Central memory CD4-positive, alpha-beta T cell (primary cell): Measurements from ENCODE around the gene CSF3.
"Not testable (repeated sequence)": the region's sequence is repeated elsewhere in the genome, so short reads cannot be mapped to it uniquely, and the experiment has no call there.

ENCODE experiments used
- DNase-seq: peaks from one replicate; pipeline ENCODE4 v3.0.0; 2022

Gene CSF3

GRCh38 chr17:39999067-39999466 is 16.2 kb upstream of the CSF3 start:
- no peak for DNase-seq

- no peak for DNase-seq
These were observed 15.1 kb upstream of the CSF3 start for GRCh38 chr17:40000161-40000560.

GRCh38 chr17:40001335-40001734 is 13.9 kb upstream of the CSF3 start:
- DNase-seq, result not testable (repeated sequence)

GRCh38 chr17:40004072-40004471 is 11.2 kb upstream of the CSF3 start:
- no peak for DNase-seq

- DNase-seq, result no peak
These were observed 10.5 kb upstream of the CSF3 start for GRCh38 chr17:40004712-40005111.

GRCh38 chr17:40005520-40005919 is 9.7 kb upstream of the CSF3 start:
- DNase-seq, result no peak

- DNase-seq, result not testable (repeated sequence)
These were observed 4.2 kb upstream of the CSF3 start for GRCh38 chr17:40010946-40011500.

GRCh38 chr17:40012017-40012647 is 3.1 kb upstream of the CSF3 start:
- not testable (repeated sequence) for DNase-seq

- DNase-seq, result no peak
These were observed 762 bp upstream of the CSF3 start for GRCh38 chr17:40014375-40014980.

- no peak for DNase-seq
These were observed 1.1 kb downstream of the CSF3 start for GRCh38 chr17:40015998-40016985.

GRCh38 chr17:40017422-40018080 is 2.3 kb downstream of the CSF3 start:
- no peak for DNase-seq

- DNase-seq, result no peak
These were observed 3.2 kb downstream of the CSF3 start for GRCh38 chr17:40018211-40019121.

- no peak for DNase-seq
These were observed 4.1 kb downstream of the CSF3 start for GRCh38 chr17:40019140-40019991.

- DNase-seq, result no peak
These were observed 4.9 kb downstream of the CSF3 start for GRCh38 chr17:40020146-40020545.

GRCh38 chr17:40021451-40021971 is 6.3 kb downstream of the CSF3 start:
- DNase-seq, result no peak

- DNase-seq, result no peak
These were observed 7.3 kb downstream of the CSF3 start for GRCh38 chr17:40022497-40022896.

- no peak for DNase-seq
These were observed 7.8 kb downstream of the CSF3 start for GRCh38 chr17:40022961-40023541.

GRCh38 chr17:40023590-40024292 is 8.5 kb downstream of the CSF3 start:
- DNase-seq, result no peak

- DNase-seq, result no peak
These were observed 9.7 kb downstream of the CSF3 start for GRCh38 chr17:40024901-40025300.
